DMS53 treated with DMSO at 0.1 percent for 48 hours (cell line): ENCODE data around the gene KMT5B.
"Not testable (repeated sequence)": the region's sequence is repeated elsewhere in the genome, so short reads cannot be mapped to it uniquely, and the experiment has no call there.

ENCODE experiments used
- DNase-seq: peaks from one replicate; lab custom pipeline; 2025; ENCODE audit not compliant: unreplicated experiment; lab: John Stamatoyannopoulos, UW

The KMT5B gene

DNA sequence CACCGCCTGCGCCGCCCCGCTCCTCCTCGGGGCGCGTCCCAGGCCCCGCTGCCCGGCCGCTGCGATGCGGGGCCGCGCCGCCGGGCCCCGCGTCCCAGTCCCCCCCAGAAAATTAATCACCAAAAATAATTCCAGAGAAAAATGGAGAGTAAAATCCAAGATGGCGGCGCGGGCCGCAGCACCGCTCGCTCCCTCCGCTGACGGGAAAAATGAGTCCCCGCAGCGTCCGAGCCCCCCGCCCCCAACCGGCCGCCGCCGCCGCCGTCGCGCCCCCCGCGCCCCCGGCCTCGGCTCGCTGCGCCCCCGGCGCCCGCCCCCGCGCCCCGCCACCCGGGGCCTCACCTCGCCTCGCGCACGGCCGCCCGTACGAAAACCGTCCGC is at the start of gene KMT5B:
Gene KMT5B (minus strand): TSS at position 162 of the 381 bp plus-strand sequence. CDS start 23,220 bp downstream, outside the sequence.
- DNase-seq: peak; percentile 33

DNA sequence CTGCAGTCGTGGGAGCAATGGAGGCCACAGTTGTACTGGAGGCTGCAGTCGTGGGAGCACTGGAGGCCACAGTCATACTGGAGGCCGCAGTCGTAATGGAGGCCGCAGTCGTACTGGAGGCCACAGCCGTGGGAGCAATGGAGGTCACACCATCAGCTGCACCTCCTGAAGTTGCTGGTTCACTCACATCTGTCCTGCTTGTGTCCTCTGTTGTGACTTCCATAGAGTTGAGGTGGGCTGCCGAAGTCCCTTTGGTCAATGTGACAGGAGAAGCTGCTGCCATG is 49.4 kb upstream of the KMT5B start:
- DNase-seq: no peak

DNA sequence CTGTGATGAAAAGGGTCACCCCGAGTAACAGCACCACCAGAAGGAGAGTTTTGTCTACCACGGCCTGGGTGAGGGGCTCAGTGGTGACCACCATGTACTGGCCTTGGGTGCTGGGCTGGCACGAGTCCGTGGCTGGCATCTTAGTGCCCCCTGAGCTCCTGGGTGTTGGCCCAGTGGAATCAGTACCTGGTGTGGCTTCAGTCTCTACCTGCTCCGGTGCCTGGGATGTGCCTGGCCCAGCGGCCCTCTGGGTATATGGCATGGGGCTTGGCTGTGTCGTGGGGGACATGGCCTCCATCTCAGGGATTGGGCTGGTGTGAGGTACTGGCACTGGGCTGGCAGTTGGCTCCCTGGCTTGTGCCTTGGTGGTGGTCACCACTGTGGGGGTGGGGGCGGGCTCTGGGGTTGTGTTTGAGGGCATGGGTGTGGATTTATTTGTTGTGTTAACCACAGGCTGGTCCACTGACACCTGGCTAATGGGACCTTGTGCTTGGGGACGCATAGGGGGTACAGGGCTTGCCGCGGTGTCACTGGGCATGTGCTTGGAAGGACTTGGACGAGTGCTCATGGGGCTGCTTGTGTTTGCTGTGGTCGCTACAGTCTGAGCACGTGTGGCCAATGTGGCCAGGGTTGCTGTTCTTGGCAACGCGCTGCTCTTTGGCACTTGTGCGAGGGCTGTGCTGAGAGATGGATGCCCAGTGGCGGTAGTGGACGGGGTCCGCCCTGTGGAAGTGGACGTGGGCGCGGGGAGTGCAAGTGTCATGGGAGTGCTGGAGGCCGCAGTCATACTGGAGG is 48.9 kb upstream of the KMT5B start:
- no peak for DNase-seq

DNA sequence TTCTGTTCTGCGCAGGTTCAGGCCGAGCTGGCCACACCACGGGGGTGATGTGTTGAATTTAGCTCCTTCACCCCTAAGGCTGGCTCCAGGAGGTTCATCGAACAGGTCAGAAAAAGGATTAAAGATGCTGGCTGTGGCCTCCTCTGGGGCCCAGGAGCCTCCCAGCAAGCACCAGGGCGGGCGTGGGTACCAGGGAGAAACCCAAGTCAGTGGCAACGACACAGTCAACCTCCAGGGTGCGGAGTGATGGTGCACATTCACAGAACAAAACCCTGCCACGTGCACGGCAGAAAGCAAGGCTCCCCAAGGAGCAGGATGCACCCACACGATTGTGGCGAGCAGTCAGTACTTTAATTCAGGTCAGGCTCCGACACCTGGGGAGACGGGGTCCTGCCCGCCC is 47.9 kb upstream of the KMT5B start:
- DNase-seq: no peak

DNA sequence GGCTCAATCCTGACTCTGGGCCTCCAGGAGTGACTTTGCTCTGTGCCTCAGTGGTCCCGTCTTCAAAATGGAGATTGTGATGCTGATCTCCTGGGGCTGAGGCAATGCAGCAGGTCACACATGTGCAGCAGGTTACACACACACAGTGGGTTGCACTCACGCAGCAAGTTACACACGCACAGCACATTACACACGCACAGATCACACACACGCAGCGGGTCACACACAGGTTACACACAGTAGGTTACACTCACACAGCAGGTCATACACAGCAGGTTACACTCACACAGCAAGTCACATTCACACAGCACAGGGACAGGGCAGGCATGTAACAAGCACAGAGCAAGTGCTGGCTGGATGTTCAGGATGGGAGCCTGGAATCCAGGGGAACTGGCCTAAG is 47.4 kb upstream of the KMT5B start:
- no peak for DNase-seq

DNA sequence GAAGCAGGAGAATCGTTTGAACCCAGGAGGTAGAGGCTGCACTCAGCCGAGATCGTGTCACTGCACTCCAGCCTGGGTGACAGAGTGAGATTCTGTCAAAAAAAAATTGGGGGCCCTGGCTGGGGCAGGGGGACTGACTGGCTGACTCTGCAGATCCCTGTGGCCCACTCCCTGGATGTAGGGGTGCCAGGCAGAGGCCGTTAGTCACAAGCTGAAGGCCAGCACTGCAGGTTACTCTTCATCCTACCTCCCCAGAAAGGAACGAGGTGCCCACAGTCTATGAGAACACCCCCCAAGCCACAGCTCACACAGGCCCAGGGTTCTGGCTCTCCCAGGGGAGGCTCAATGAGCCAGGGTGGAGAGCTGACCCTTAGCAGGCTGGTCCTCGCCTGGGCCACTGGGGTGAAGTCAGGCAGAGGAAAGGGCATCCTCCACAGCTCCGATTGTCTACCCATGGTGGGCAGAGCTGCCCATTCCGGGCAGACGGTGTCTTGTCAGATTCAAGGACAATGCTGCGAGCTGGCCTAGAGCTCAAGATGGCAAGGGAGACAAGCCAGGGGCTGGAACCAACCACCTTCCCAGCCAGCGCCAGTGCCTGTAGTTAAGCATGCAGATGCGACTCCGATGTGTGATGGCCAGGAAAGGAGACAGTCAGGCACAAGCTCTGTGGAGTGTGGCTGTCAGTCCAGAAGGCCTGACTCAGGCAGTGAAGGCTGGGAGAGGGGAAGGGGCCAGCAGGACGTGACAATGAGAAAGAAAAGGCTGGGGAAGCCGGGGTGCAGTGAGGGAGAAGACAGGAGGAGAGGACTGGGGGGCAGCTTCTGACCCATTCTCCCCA is 46.2 kb upstream of the KMT5B start:
- DNase-seq: no peak

DNA sequence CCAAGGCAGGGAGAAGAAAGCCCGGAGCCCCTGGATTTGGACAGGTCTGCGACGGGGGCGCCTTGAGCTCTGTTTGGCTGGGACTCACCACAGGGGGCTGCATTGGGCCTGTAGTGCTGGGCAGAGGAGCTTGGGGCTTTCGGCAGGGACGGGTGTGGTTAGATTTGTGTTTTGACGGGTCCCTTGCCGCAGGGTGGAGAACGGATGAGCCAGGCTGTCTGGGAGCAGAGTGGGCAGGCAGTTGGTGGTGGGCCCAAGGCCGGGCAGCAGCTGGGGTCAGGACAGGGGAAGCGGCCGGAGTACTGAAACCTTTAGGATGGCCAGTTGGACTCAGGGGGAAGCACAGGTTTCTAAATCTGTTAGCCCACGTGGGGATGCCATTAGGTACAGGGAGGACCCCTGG is 45.3 kb upstream of the KMT5B start:
- no peak for DNase-seq

DNA sequence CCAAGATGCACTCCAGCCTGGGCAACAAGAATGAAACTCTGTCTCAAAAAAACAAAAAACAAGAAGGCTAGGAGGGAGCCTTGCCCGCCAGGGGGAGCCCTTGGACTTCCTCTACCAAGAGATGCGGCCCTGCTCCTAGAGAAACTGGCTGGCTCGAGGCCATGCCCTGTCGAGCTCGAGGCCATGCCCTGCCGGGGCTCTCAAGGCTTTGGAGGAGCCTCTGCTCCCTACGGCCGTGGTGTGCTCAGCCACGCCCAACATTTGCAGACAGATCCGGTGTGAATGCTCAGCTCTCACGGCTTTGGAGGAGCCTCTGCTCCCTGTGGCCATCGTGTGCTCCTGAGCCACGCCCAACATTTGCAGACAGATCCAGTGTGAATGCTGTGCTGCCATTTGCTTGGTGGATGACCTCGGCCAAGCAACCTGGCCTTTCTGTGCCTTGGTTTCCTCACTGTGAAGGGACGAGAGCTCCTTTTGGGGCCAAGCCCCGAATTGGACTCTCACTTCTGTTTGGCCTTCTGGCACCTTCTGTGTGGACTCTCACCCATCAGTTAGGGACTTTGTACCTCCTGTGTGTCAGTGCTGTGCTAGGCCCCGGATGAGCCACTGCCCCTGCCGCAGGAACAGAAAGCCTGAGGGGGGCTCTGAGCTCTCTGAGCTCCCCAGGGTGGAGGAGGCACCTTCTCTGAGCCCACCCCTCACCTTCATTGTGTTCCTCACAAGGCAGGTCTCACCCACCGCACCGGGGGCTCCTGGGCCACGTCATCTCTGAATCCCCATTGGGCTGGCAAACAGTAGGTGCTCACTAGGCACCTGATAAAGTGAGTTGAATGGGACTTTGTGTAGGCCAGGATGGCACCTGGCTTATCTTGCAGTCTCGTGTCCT is 44.6 kb upstream of the KMT5B start:
- peak; percentile 95 for DNase-seq

DNA sequence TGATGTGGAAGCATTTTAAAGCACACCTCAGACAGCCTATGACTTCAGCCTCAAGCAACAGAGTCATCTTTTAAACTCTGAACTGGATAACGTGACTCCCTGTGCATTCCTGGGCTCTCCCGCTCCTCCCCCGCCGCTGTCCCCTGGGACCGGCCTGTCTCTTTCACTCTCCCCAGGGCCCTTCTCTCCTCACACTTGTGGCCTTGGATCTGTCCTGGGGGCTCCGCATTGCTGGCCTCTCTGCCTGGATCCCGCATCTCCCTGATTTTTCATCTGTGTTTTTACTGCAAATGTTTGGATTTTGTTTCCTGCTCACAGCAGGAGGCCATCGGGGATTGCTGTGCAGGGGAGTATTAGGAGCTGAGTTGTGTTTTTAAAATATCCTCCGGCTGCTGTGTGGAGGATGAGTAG is 43.2 kb upstream of the KMT5B start:
- DNase-seq: no peak

DNA sequence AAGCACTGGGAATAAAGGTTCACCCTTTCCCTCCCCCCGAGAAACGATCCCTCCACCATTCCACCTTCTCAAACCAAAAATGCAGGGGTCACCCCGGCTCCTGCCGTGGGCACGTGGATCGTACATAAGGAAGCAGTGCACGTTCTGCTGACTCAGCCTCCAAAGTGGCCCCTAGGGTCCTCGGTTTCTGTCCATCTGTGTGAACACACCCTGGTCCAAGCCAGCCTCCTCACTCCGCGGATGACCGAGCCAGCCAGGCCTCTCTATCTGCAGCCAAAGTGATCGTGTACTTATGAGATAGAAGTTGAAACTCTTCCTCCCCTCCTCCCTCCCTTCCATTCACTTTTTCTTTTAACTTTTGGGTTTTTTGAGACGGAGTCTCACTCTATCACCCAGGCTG is 42.4 kb upstream of the KMT5B start:
- DNase-seq: no peak

DNA sequence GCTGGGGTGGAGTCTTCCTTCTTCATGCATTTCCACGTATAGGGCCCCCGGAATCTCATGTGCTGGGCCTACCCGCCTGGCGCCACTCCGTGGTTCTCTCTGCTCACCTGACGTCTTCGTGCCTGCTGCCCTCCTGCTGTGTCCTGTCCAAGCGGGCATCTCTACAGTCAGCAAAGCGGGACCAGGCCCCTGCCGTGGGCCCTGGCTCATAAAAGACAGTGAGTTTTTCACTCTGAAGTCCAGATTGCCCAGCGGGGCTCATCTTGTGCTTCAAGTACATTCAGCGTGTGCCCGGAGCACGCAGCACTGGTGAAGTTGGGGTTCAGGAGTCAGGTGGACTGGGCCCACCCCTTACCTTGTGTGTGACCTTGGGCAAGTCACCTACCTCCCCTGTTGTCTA is 41.3 kb upstream of the KMT5B start:
- DNase-seq: no peak

DNA sequence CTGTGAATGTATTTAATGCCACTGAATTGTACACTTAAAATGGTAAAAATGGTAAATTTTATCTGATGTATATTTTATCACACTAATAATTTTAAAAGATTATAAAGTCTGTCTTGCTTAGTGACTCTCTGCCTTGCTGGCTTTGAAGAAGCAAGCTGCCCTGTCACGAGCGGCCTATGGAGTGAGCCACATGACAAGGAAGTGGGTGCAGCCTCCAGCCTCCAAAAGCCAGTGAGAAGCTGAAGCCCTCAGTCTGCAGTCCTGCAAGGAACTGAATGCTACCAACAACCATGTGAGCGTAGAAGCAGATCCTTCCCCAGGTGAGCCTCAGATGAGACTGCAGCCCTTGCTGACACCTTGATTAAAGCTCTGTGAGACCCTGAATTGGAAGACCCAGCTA is 38.7 kb upstream of the KMT5B start:
- DNase-seq: no peak

DNA sequence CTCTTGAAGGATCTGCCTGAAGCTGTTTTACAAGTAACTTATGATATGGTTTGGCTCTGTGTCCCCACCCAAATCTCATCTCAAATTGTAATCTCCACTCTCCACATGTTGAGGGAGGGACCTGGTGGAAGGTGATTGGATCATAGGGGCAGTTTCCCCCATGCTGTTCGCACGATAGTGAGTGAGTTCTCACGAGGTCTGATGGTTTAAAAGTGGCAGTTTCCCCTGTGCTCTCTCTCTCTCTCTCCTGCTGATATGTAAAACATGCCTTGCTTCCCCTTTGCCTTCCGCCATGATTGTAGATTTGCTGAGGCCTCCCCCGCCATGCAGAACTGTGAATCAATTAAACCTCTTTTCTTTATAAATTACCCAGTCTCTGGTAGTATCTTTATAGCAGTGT is 31.8 kb upstream of the KMT5B start:
- DNase-seq: not testable (repeated sequence)

DNA sequence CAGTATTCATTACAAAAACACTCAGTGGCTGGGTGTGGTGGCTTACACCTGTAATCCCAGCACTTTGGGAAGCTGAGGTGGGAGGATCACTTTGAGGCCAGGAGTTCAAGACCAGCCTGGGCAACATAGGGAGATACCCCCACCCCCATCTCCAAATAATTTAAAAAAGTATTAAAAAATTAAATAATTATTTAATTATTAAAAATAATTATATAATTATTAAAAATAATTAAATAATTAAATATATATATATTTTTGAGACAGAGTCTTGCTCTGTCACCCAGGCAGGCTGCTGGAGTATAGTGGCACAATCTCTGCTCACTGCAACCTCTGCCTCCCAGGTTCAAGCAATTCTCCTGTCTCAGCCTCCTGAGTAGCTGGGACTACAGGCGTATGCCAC is 30.8 kb upstream of the KMT5B start:
- DNase-seq: not testable (repeated sequence)

DNA sequence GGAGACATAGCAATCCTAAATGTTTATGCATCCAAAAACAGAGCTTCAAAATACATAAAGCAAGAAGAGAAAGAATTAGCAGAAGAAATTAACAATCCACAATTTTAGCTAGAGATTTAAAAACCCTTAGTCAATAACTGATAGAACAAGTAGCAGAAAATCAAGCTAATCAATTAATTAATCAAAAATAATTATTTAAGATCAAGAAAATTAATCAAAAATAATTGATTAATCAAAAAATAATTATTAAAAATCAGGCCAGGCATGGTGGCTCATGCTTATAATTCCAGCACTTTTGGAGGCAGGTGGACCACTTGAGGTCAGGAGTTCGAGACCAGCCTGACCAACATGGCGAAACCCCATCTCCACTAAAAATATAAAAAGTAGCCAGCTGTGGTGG is 29.5 kb upstream of the KMT5B start:
- DNase-seq: no peak

DNA sequence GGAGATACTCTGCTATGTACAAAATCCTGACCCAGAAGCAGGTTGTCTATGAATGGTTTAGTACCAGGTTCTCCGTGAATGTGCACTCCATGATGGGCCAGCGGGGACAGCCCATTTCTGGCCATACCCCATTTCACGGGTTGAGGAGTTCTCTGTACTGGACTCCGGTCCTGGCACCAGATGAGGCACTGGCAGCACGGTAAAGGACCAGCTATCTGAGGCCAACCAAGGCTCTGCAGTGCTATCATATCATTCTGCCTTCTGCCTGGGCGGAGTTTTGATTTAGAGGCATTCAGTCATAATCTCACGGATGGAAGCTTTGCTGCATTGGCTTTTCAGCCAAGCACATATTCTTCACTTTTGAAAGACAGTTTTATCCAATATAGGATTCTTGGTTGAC is 18.5 kb upstream of the KMT5B start:
- no peak for DNase-seq

DNA sequence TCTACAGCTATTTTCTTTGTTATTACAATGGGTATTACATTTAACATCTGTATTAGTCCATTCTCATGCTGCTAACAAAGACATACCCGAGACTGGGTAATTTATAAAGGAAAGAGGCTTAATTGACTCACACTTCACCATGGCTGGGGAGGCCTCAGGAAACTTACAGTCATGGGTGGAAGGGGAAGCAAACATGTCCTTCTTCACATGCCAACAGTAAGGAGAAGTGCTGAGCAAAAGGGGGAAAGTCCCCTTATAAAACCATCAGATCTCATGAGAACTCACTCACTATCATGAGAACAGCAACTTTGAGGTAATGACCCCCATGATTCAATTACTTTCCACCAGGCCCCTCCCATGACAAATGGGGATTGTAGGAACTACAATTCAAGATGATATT is 16.5 kb upstream of the KMT5B start:
- DNase-seq: no peak

DNA sequence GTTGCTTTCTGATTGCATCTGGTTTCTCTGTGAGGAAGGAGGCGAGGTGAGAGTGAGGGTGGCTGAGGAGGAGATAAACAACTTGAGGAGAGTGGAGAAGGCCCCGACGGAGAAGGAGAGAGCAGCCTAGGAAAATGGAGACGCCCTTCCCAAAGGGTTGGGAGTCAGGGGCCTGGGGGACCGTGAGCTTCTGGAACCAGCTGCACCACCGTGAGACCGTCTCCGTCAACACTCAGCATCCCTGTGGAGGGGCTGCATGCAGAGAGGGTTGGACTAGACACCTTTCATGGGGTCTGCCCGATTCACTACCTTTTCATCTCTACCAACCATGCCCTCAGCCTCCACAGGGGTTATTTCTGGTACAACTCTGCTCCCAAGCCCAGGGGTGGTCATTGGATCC is 13.3 kb upstream of the KMT5B start:
- no peak for DNase-seq

DNA sequence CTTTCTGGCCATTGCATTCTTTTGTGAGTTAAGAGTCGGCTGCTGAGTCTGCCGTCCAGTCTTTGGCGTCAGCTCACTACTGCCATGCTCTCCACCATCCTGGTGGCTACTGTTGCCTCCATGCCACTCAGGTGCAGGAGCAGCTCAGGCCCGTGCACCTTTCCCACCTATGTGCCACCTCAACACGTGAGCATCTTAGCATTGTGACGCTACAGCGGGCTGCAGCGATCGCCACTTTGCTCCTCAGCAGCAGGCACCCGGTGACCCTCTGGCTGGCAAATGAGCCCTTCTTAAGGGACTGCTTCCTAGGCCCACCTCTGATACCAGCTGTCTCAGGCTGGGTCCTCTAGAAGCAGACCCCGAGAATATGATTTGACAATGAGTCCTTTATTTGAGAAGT is 11.5 kb upstream of the KMT5B start:
- DNase-seq: no peak

DNA sequence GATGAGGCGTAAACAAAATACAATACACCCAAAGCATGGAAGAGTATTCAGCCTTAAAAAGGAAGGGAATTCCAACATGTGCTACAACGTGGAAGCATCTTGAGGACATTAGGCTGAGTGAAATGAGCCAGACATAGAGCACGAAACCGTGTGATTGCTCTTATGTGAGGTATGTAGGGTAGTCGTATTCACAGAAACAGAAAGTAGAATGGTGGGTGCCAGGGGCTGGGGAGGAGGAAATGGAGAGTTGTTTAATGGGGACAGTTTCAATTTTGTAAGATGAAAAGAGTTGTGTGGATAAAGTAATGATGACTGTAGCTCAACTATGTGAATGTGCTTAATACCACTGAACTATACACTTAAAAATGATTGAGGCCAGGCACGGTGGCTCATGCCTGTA is 10.2 kb upstream of the KMT5B start:
- DNase-seq: no peak

DNA sequence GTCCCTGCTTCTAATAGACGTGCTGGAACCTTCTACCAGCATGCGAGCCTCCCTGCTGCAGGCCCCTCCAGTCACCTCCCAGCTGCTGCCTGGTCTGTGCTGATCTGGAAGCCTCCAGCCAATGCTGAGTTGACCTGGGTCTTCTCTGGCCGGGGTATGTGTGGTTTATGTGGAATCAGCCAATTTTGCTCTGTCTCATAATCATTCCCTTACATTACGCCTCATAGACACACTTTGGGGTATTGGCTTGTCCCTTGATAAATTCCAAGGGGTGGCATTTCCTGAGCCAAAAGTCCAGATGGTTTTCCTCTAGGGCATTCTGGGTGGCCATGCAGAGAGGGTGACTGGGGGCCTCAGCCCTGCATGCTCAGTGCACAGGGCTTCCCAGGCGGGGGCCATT is 8.3 kb upstream of the KMT5B start:
- no peak for DNase-seq
